OCI-LY3 (cell line): Measurements from ENCODE around the gene UBE2L3.

Experiments
- H2AFZ ChIP-seq: fragments of 200-600, 300-600 bp; shearing (Covaris generic); 2 replicates; pipeline ENCODE4 v1.6.0; 2014; ENCODE audit warnings: antibody characterized with exemption, low read depth, low read length
- H3K27ac ChIP-seq: fragments of 200-600, 300-600 bp; sonication (generic); 2 replicates; pipeline ENCODE4 v1.5.1; 2014; ENCODE audit warnings: mild to moderate bottlenecking, low read length, moderate library complexity, mixed read lengths
- H3K27me3 ChIP-seq: fragments of 200-600, 300-600 bp; sonication (generic); 2 replicates; pipeline ENCODE4 v1.6.1; 2014; ENCODE audit warnings: low read depth, low read length, mixed read lengths
- H3K36me3 ChIP-seq: fragments of 200-600, 300-600 bp; sonication (generic); replicated peaks from 2 replicates; pipeline ENCODE3; 2014; ENCODE audit warnings: low read depth, low read length, mixed read lengths
- H3K4me1 ChIP-seq: fragments of 300-600, 200-600 bp; sonication (generic); 2 replicates; pipeline ENCODE4 v1.6.1; 2014; ENCODE audit warnings: low read length, mixed read lengths
- H3K4me2 ChIP-seq: fragments of 200-600, 300-600 bp; sonication (generic); 2 replicates; pipeline ENCODE4 v1.6.1; 2014; ENCODE audit warnings: low read length, mixed read lengths
- H3K4me3 ChIP-seq: fragments of 300-600, 200-600 bp; sonication (generic); 2 replicates; pipeline ENCODE4 v1.5.1; 2014; ENCODE audit warnings: antibody characterized with exemption, mild to moderate bottlenecking, low read length, moderate library complexity
- H3K79me2 ChIP-seq: fragments of 300-600, 200-600 bp; shearing (Covaris generic); 2 replicates; pipeline ENCODE4 v1.6.1; 2014; ENCODE audit warnings: mild to moderate bottlenecking, low read length, mixed read lengths
- H3K9ac ChIP-seq: fragments of 300-600, 200-600 bp; shearing (Covaris generic); 2 replicates; pipeline ENCODE4 v1.6.0; 2014; ENCODE audit warnings: mild to moderate bottlenecking, low read length, moderate library complexity
- H3K9me3 ChIP-seq: fragments of 200-600, 300-600 bp; shearing (Covaris generic); 2 replicates; pipeline ENCODE4 v1.6.1; 2014; ENCODE audit warnings: low read length, mixed read lengths; ENCODE audit not compliant: insufficient read depth
- H4K20me1 ChIP-seq: fragments of 200-600, 300-600 bp; sonication (generic); 2 replicates; pipeline ENCODE4 v1.6.1; 2016; ENCODE audit warnings: low read length, mixed read lengths; ENCODE audit not compliant: insufficient read depth
- EZH2phosphoT487 ChIP-seq: fragments of 200-600 bp; shearing (Covaris generic); IDR thresholded peaks from 2 replicates; pipeline ENCODE4 v1.6.1; 2018; ENCODE audit warnings: antibody characterized with exemption, mixed run types, low read depth
- TF ChIP-seq, protein P1 (sequence below): fragments of 200-600, 300-600 bp; sonication (generic); IDR thresholded peaks from 2 replicates; pipeline ENCODE4 v1.5.1; 2014; ENCODE audit warnings: antibody characterized with exemption, low read length, low read depth

UBE2L3 gene

DNA sequence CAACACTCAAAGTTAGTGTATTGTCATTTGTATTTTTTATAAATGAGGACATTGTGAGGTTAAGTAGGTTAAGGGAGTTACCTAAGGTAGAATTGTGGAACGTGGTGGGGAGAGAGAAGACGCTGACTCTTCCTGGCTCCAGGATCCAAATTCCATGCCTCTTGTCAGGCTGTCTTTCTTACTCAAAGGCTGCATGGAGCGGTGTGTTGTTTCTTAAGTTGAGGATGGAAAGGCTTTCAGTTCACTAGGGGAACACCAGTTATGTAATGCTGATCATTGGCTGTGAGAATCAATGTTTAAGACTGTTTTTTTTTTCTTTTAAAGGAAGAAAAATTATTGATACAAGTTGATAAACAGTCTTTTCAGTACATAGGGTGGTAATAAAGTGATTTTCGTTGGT, 2.9 kb downstream of the UBE2L3 start:
- peak overlapping the region; percentile 90 for H3K9ac ChIP-seq

DNA sequence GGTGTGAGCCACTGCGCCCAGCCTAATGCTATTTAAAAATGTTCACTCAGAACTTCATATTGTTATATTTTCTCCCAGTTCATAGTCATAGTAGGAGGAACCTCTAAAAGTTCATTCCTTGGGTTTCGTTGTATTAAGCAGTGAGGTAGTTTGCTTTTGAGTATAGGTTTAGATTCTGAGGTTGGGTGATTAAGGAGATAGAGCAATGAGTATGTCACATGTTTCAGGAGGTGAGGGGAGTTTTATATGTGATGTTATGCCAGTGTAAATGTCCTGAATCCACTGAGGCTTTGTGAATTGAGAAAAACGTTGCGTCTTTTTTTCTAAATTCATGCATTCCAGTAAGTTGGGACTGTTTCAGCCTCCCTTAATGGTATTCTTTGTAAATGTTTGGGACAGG, 4.2 kb downstream of the UBE2L3 start:
- no peak overlapping the region for H3K4me2 ChIP-seq
- H3K4me3 ChIP-seq = no peak overlapping the region
- H3K9ac ChIP-seq = no peak overlapping the region
- H3K36me3 ChIP-seq = peaks cover 27% of the 10 kb centered on the region
- no peaks in the 10 kb centered on the region for H3K27me3 ChIP-seq
- no peak overlapping the region for H2AFZ ChIP-seq
- H3K79me2 ChIP-seq = peaks cover 94% of the 10 kb centered on the region
- no peak overlapping the region for H3K27ac ChIP-seq
- TF ChIP-seq EZH2phosphoT487 = no peak
- TF ChIP-seq, protein P1, sequence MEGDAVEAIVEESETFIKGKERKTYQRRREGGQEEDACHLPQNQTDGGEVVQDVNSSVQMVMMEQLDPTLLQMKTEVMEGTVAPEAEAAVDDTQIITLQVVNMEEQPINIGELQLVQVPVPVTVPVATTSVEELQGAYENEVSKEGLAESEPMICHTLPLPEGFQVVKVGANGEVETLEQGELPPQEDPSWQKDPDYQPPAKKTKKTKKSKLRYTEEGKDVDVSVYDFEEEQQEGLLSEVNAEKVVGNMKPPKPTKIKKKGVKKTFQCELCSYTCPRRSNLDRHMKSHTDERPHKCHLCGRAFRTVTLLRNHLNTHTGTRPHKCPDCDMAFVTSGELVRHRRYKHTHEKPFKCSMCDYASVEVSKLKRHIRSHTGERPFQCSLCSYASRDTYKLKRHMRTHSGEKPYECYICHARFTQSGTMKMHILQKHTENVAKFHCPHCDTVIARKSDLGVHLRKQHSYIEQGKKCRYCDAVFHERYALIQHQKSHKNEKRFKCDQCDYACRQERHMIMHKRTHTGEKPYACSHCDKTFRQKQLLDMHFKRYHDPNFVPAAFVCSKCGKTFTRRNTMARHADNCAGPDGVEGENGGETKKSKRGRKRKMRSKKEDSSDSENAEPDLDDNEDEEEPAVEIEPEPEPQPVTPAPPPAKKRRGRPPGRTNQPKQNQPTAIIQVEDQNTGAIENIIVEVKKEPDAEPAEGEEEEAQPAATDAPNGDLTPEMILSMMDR = no peak
- H4K20me1 ChIP-seq = peaks cover 86% of the 10 kb centered on the region
- no peaks in the 10 kb centered on the region for H3K9me3 ChIP-seq
- H3K4me1 ChIP-seq = peaks cover 25% of the 10 kb centered on the region

More for the DNA sequence above, 2.9 kb downstream of the UBE2L3 start:
- Histone ChIP-seq H3K4me3 (peak overlapping the region; percentile 88), H3K4me2 (peak overlapping the region; percentile 99), H2AFZ (no peak overlapping the region), H3K9me3 (no peaks in the 10 kb centered on the region), H4K20me1 (peaks cover 74% of the 10 kb centered on the region), H3K36me3 (peaks cover 27% of the 10 kb centered on the region), H3K4me1 (peaks cover 25% of the 10 kb centered on the region), H3K27me3 (no peaks in the 10 kb centered on the region), H3K27ac (no peak overlapping the region), H3K79me2 (peaks cover 81% of the 10 kb centered on the region)
- no peak for TF ChIP-seq EZH2phosphoT487
- TF ChIP-seq, protein P1 = no peak

DNA sequence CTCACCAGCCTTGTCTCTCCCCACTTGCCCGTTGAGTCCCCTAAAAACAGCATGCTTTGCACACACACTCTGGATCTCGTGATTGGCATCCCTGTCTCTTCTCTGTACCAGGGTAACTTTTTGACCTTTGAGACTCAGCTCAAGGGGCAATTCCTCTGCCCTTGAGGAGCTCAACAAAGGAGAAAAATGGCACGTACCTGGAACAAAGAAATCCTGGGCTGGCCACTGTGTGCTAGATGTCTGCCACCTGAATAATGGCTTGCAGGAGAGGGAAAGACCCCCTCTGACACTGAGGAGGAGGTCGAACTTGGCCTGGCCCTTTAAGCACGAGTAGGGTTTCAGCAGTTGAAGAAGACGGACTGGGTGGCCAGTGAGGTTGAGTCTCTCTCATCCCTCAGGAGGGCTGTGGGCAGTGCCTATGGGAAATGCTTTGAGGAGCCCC, 5.8 kb downstream of the UBE2L3 start:
- Histone ChIP-seq H3K9me3 (no peaks in the 10 kb centered on the region), H3K27me3 (no peaks in the 10 kb centered on the region), H3K36me3 (peaks cover 36% of the 10 kb centered on the region), H3K27ac (no peak overlapping the region), H3K4me2 (no peak overlapping the region), H3K79me2 (peaks cover 100% of the 10 kb centered on the region), H4K20me1 (peaks cover 99% of the 10 kb centered on the region), H3K4me3 (no peak overlapping the region), H3K4me1 (peaks cover 25% of the 10 kb centered on the region), H3K9ac (no peak overlapping the region), H2AFZ (no peak overlapping the region)
- TF ChIP-seq EZH2phosphoT487 = no peak
- TF ChIP-seq, protein P1 = no peak

DNA sequence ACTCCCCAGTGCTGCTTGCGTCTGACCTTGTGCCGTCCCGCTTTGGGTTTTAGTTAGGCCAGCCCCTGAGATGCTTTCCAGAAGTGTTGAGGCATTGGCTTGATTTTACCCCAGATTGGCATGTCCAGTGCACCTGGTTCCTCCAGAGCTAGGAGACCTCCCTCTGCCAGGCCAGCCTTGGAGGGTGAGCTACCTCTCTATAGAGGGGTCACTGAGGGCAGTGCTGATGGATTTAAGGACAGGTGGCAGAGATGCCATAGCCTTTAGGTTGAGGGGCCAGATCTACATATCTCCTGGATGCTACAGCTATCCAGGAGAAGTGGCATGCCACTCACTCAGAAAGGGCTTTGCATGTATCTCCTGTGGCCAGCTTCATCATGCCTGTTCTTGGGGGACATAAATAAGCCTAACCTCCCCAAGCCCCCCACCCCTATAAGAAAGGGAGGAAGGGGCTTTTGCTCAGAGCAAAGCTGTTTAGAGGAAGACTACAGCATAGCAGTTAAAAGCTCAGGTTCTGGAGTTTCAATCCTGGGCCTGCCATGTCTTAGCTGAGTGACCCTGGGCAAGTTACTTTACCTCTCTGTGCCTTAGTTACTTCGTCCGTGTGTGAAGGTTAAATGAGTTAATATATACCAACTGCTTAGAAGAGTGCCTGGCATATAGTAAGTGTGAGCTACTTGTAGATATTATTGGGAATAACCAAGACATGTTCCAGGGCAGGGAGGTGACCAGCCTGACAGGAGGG, 6.4 kb downstream of the UBE2L3 start:
- H3K9ac ChIP-seq = no peak overlapping the region
- H3K27me3 ChIP-seq = no peaks in the 10 kb centered on the region
- peaks cover 100% of the 10 kb centered on the region for H3K79me2 ChIP-seq
- H2AFZ ChIP-seq = no peak overlapping the region
- no peak overlapping the region for H3K4me3 ChIP-seq
- peaks cover 25% of the 10 kb centered on the region for H3K4me1 ChIP-seq
- H3K4me2 ChIP-seq = no peak overlapping the region
- H4K20me1 ChIP-seq = peaks cover 97% of the 10 kb centered on the region
- H3K27ac ChIP-seq = no peak overlapping the region
- peaks cover 40% of the 10 kb centered on the region for H3K36me3 ChIP-seq
- TF ChIP-seq, protein P1 = no peak
- TF ChIP-seq EZH2phosphoT487 = no peak
- H3K9me3 ChIP-seq = no peaks in the 10 kb centered on the region
